Mucosa of descending colon (tissue), 3 donors: ENCODE data around the gene CNTN4. TPM values are rescaled to one million over a fixed set of nuclear protein-coding genes. Genes with fewer than 3 reads are reported as not detected.

Source experiments
- ATAC-seq: fragments of 200-7000 bp; cut with Tn5 transposase; one replicate; pipeline ENCODE4 v1.9.1; 2020; ENCODE audit warnings: mild to moderate bottlenecking, moderate library complexity
- DNase-seq, 3 donors: peaks; one replicate each; pipeline ENCODE4 v3.0.0-alpha.2; 2020
- H3K36me3 ChIP-seq: fragments of 200-600 bp; one replicate; pipeline ENCODE4 v1.8.0; 2021; ENCODE audit warnings: low read depth, mild to moderate bottlenecking
- H3K4me1 ChIP-seq: fragments of 200-600 bp; one replicate; pipeline ENCODE4 v1.8.0; 2021; ENCODE audit warnings: low read depth, mild to moderate bottlenecking
- H3K4me3 ChIP-seq: fragments of 200-600 bp; one replicate; pipeline ENCODE4 v1.8.0; 2021; ENCODE audit warnings: mild to moderate bottlenecking
- H3K9me3 ChIP-seq: fragments of 200-600 bp; one replicate; pipeline ENCODE4 v1.8.0; 2021; ENCODE audit warnings: mild to moderate bottlenecking
- CTCF ChIP-seq: fragments of 200-600 bp; IDR thresholded peaks from one replicate; pipeline ENCODE4 v1.8.0; 2022; ENCODE audit warnings: antibody characterized with exemption, mild to moderate bottlenecking
- intact Hi-C, 2 donors: fragments of 100-400 bp; cut with DNase I in 1 of 2; cut with micrococcal nuclease in 1 of 2; formaldehyde crosslinking; loops; one replicate each; pipeline versions ENCODE4 v1.11.0 to v1.11.1; 2022; cut with DNase I, micrococcal nuclease
- total RNA-seq, 3 donors: library from RNA; stranded (reverse); fragmentation: NEBNext Ultra II Directional in 2 of 3; extraction: Animal tissue kit (Norgen Biotek cat#: 25700) in 2 of 3; gene quantifications; one replicate each; pipeline versions ENCODE4 v1.2.1 to v1.2.4, GENCODE V29; 2021 to 2023
- donor health status: DM: no; HTN: no; CAD: no; lungs with moderate emphysema.
- donor health status: DM: no; HTN: no; CAD: no.
- donor health status: DM: no; HTN: yes; CAD: no.

CNTN4 gene
- total RNA-seq, 3 donors from 2014 or later: 7.8 to 41.1 (median 13.4) TPM

- DNase-seq: no peak
- Histone ChIP-seq H3K4me3 (no peak overlapping the region), H3K9me3 (peaks cover 5% of the 10 kb centered on the region), H3K36me3 (no peaks in the 10 kb centered on the region), H3K4me1 (no peaks in the 10 kb centered on the region)
- intact Hi-C loops: no loop called here
- TF ChIP-seq CTCF: no peak
- ATAC-seq: no peak
Measured at GRCh38 chr3:2352134-2352762, 253.6 kb downstream of the CNTN4 start.

- intact Hi-C loops: no loop called here
- peaks cover 5% of the 10 kb centered on the region for H3K9me3 ChIP-seq
- TF ChIP-seq CTCF: no peak
- no peaks in the 10 kb centered on the region for H3K36me3 ChIP-seq
- no peak overlapping the region for H3K4me3 ChIP-seq
- DNase-seq (no peak), ATAC-seq (peak; percentile 44)
- no peaks in the 10 kb centered on the region for H3K4me1 ChIP-seq
Measured at GRCh38 chr3:2354702-2355101, 256.0 kb downstream of the CNTN4 start.

GRCh38 chr3:2356298-2356950, 257.8 kb downstream of the CNTN4 start:
- no peak for ATAC-seq
- no peak for DNase-seq
- Histone ChIP-seq H3K4me1 (no peaks in the 10 kb centered on the region), H3K9me3 (peaks cover 5% of the 10 kb centered on the region), H3K36me3 (no peaks in the 10 kb centered on the region), H3K4me3 (no peak overlapping the region)
- intact Hi-C loops: no loop called here
- TF ChIP-seq CTCF: no peak

- DNase-seq (no peak), ATAC-seq (no peak)
- Histone ChIP-seq H3K4me1 (no peaks in the 10 kb centered on the region), H3K36me3 (no peaks in the 10 kb centered on the region), H3K4me3 (no peak overlapping the region), H3K9me3 (no peaks in the 10 kb centered on the region)
- TF ChIP-seq CTCF: no peak
- intact Hi-C loops: no loop called here
Measured at GRCh38 chr3:2360815-2361214, 262.1 kb downstream of the CNTN4 start.

GRCh38 chr3:2362122-2362521, 263.5 kb downstream of the CNTN4 start:
- DNase-seq: no peak
- intact Hi-C loops: no loop called here
- ATAC-seq: no peak
- Histone ChIP-seq H3K4me3 (no peak overlapping the region), H3K4me1 (no peaks in the 10 kb centered on the region), H3K9me3 (no peaks in the 10 kb centered on the region), H3K36me3 (no peaks in the 10 kb centered on the region)
- no peak for TF ChIP-seq CTCF
